Activated CD4-positive, alpha-beta T cell treated with anti-CD3 and anti-CD28 coated beads, Interleukin-2, amount 50 U/mL, for 1 hour (primary cell): ENCODE results near the gene NAALADL2.
"Not testable (repeated sequence)": the region's sequence is repeated elsewhere in the genome, so short reads cannot be mapped to it uniquely, and the experiment has no call there.

Source experiments
- DNase-seq: peaks from one replicate; pipeline ENCODE4 v3.0.0-alpha.2; 2020

NAALADL2 gene

GRCh38 chr3:175729466-175729865 is 870.3 kb downstream of the NAALADL2 start:
- DNase-seq: no peak

GRCh38 chr3:175731543-175731942 is 872.4 kb downstream of the NAALADL2 start:
- DNase-seq: no peak

- no peak for DNase-seq
Observed at GRCh38 chr3:175732017-175732416, 872.9 kb downstream of the NAALADL2 start.

DNA sequence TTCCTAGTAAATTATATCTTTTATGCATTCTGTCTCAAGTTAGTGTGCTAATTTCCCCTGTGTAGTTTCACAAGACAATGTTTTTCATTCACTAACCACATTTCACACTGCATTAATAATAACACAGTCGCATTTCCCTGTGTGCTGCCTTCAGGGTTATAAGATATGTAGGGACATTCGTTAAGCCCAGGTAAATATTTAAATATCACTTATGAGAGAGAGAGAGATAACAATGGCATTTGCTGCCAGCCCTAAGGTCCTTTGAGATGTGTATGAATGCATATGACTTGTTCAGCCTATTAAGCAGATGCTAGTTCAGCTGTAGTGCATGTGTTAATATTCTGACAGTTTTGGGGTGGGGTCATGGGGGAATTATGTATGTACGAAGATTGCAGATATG is 876.7 kb downstream of the NAALADL2 start:
- no peak for DNase-seq

GRCh38 chr3:175737646-175738572 is 878.8 kb downstream of the NAALADL2 start:
- no peak for DNase-seq

- DNase-seq: no peak
Observed at GRCh38 chr3:175741951-175742350, 882.8 kb downstream of the NAALADL2 start.

- no peak for DNase-seq
Observed at GRCh38 chr3:175743733-175744400, 884.7 kb downstream of the NAALADL2 start.

DNA sequence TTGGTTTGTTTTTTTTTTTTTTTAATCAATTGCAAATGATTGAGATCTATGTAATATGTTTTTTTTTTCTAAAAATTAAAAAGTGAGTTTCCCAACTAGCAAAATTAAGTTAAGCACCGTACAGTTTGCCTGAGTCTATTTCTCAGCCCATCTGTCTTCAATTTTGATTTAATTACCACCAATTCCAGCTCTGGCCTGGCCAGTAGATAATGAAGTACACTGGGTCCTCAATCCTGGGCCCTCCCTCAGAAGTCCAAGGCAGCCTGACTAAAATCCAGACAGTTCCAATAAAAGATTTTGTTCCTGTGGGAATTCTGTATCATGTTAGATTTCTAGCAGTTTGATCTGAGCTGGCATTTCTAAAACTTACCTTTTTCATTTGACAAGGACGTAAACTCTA is 887.2 kb downstream of the NAALADL2 start:
- no peak for DNase-seq

- DNase-seq: no peak
Observed at GRCh38 chr3:175748087-175748730, 889.1 kb downstream of the NAALADL2 start.

DNA sequence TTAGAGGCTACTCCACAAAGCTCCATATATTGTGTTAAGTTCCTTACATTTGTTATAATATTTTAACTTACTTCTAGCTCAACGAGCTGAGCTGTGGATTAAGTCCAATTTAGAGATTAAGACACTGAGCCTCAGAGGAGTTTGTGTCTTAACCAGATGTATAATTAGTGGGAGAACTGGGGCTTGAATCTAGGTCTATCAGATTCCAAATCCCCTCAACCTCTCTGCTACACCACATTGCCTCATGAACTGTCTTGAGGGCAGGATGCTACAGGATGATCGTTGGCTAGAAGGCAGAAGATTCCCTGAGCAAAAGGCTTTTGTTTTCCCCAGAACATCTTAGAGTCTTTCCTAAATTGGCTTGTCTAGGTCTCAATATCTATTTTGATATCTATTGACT is 890.8 kb downstream of the NAALADL2 start:
- no peak for DNase-seq

- DNase-seq: no peak
Observed at GRCh38 chr3:175751089-175751488, 892.0 kb downstream of the NAALADL2 start.

DNA sequence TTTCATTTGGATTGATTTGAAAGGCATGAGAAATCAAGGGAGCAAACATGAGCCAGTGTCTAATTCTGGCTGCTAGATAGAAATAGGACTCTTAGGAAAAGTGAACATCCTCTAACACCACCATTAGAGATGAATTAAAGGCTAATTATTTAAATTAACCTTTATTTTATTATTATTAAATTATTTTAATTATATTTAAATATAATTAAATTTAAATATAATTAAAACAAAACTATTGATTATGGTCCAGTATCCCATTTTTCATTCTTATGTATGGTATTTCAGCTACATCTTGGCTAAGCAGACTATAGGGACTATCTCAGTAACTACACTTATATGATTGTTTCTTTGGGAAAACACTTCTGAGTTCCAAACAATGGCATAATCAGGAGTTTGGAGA is 904.8 kb downstream of the NAALADL2 start:
- DNase-seq: no peak

DNA sequence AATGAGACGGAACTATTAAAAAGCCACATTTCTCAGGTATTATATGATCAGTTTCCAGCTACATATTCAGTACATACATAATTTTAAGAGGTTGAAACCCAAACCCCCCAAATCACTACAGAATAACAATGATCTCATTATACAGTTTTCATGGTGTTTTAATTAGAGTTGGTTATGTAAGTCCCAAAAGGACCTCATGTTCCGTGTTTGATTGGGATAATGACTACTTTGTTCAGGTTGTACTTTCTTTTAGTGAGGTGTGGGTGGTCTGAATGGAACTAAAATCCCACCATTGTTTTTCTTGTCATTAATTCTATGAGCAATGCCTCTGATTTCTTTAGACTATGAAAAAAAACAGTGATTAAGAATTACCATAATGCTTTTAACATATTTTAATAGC is 905.6 kb downstream of the NAALADL2 start:
- DNase-seq: no peak

- no peak for DNase-seq
Observed at GRCh38 chr3:175770426-175770825, 911.3 kb downstream of the NAALADL2 start.

DNA sequence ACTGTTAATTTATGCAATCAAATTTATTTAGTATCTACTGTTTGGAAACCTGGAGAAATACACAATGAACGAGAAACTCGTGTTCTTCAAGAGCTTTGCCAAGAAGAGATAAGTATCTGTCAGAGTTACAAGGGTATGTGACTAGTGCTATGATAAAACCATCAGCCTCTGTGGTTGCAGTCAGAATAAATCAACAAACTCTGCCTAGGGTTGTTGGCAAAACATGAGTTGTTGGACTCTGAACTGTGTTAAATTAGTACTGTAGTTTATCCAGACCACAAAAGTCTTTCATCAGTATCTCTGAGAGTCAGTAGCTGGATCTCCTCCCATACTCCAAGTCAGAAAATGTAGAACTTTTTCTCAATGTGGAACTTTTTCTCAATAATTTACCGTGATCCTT is 918.4 kb downstream of the NAALADL2 start:
- DNase-seq: no peak

- DNase-seq: no peak
Observed at GRCh38 chr3:175777965-175778364, 918.8 kb downstream of the NAALADL2 start.

DNA sequence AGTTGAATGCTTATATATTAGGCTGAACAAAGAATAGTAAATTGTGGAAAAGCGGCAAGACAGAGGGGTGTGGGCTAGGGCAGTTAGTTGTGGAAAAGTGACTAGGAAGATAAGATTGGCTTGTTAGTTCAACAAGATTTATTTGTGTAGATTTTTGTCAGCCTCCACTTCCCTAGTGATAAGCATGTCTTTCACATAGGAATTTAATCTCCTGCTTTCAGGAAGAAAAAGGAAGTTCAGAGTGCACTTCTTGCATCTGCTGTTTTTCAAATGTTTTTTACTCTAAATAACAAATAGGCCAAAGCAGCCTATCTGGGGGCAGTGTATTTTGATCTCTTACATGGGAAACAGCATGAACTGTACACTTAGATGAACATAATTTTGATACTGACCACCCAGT is 919.9 kb downstream of the NAALADL2 start:
- DNase-seq: no peak

GRCh38 chr3:175787109-175787508 is 928.0 kb downstream of the NAALADL2 start:
- not testable (repeated sequence) for DNase-seq

GRCh38 chr3:175792245-175792644 is 933.1 kb downstream of the NAALADL2 start:
- no peak for DNase-seq

- DNase-seq: no peak
Observed at GRCh38 chr3:175798326-175798725, 939.2 kb downstream of the NAALADL2 start.

DNA sequence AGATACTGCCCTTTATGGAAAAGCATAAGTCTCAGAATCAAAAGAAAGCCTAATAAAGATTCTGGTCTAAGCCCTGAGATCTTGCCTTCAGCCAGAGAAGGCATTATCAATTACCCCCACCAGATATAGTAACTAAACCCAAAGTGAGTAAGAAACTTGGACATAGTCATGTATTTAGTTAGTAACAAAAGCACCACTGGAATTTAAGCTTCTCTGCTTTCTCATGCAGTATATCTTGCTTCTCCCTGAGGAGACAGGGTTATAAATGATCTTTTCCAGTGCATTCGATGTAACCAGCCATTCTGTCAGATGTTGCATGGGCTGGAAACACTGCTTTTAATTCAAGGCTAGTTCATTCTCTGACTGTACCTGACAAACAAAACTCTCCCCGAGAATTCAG is 946.7 kb downstream of the NAALADL2 start:
- no peak for DNase-seq

DNA sequence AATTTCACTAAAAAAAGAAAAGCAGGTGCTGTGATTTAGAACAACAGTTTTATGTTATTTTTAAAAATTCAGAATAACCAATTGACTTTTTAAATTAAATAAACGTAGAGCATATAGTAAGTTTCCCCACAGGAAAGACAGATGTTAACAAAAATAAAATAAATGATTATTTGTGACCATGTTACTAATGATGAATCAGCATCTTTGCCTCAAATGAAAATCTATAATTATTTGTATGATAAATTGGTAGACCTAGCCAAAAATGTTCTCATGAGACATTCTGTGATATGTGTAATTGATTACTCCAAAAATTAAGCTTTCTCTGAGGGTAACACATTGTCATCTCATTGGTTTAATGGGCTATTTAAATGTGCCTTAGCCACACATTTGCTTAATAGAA is 948.0 kb downstream of the NAALADL2 start:
- DNase-seq: no peak

DNA sequence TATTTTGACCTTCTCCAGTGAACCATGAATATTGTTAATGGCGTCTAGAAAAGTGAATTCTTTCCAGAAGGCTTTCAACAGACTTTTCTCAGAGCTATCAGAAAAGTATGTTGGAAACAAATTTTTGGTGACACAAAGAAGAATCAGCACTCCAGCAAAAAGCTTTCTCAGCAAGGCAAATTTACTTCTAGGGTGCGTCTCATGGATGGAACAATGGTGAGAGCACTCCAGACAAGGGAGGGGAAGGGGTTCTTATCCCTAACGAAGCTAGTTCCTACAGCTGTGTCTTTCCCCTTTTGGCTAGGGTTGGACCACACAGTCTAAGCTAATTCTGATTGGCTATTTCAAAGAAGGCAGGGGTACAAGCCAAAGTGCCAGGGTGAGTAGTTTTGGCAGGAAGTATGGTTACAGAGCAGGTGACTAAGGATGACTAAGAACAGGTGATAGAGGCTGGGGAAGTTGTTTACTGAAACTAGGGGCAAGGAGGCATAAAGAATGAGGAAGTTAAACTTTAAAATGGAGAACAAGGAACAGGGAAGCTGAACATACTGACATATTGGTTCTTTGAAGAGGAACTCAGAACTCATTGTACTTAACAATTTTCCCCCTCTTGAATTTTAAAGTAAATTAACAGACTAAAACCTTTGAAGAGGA is 959.8 kb downstream of the NAALADL2 start:
- DNase-seq: no peak
